ENCODE results near the gene TMBIM6.

The TMBIM6 gene

GRCh38 chr12:49793620-49794019 is 52.3 kb downstream of the TMBIM6 start:
- H3K36me3 ChIP-seq (replicated peaks): peaks cover 60% of the 10 kb centered on the region
- no peak for DNase-seq
- no peaks in the 10 kb centered on the region for H3K27me3 ChIP-seq (replicated peaks)
- H3K4me3 ChIP-seq (ENCODE audit: low read depth, low read length): no peak overlapping the region
- in situ Hi-C loops (cut with HindIII; ENCODE audit: low pct_ligation_motif_present, low sequenced_read_pairs): no loop called here
- no peak overlapping the region for H3K27ac ChIP-seq
- no peak for TF ChIP-seq CTCF (IDR thresholded peaks at IDR 0.05; ENCODE audit: low read depth, low read length, missing control alignments)

- no peaks in the 10 kb centered on the region for H3K27me3 ChIP-seq (replicated peaks)
- no peak for TF ChIP-seq CTCF (IDR thresholded peaks at IDR 0.05; ENCODE audit: low read depth, low read length, missing control alignments)
- no peak overlapping the region for H3K4me3 ChIP-seq (ENCODE audit: low read depth, low read length)
- in situ Hi-C loops (cut with HindIII; ENCODE audit: low pct_ligation_motif_present, low sequenced_read_pairs): no loop called here
- no peak for DNase-seq
- peaks cover 63% of the 10 kb centered on the region for H3K36me3 ChIP-seq (replicated peaks)
- H3K27ac ChIP-seq: no peak overlapping the region
These were observed 52.7 kb downstream of the TMBIM6 start for GRCh38 chr12:49794021-49794420.

GRCh38 chr12:49794811-49795653 is 53.7 kb downstream of the TMBIM6 start:
- TF ChIP-seq CTCF (IDR thresholded peaks at IDR 0.05; ENCODE audit: low read depth, low read length, missing control alignments): no peak
- Histone ChIP-seq H3K4me3 (ENCODE audit: low read depth, low read length) (no peak overlapping the region), H3K27me3 (replicated peaks) (no peaks in the 10 kb centered on the region), H3K27ac (no peak overlapping the region), H3K36me3 (replicated peaks) (peaks cover 66% of the 10 kb centered on the region)
- in situ Hi-C loops (cut with HindIII; ENCODE audit: low pct_ligation_motif_present, low sequenced_read_pairs): no loop called here
- DNase-seq: no peak

GRCh38 chr12:49795654-49796105 is 54.3 kb downstream of the TMBIM6 start:
- no peak for DNase-seq
- Histone ChIP-seq H3K36me3 (replicated peaks) (peaks cover 65% of the 10 kb centered on the region), H3K27ac (no peak overlapping the region), H3K27me3 (replicated peaks) (no peaks in the 10 kb centered on the region), H3K4me3 (ENCODE audit: low read depth, low read length) (no peak overlapping the region)
- TF ChIP-seq CTCF (IDR thresholded peaks at IDR 0.05; ENCODE audit: low read depth, low read length, missing control alignments): no peak
- in situ Hi-C loops (cut with HindIII; ENCODE audit: low pct_ligation_motif_present, low sequenced_read_pairs): no loop called here

GRCh38 chr12:49796155-49796554 is 54.8 kb downstream of the TMBIM6 start:
- H3K27ac ChIP-seq: no peak overlapping the region
- in situ Hi-C loops (cut with HindIII; ENCODE audit: low pct_ligation_motif_present, low sequenced_read_pairs): no loop called here
- H3K36me3 ChIP-seq (replicated peaks): peaks cover 66% of the 10 kb centered on the region
- no peak for TF ChIP-seq CTCF (IDR thresholded peaks at IDR 0.05; ENCODE audit: low read depth, low read length, missing control alignments)
- DNase-seq: no peak
- H3K27me3 ChIP-seq (replicated peaks): no peaks in the 10 kb centered on the region
- no peak overlapping the region for H3K4me3 ChIP-seq (ENCODE audit: low read depth, low read length)

Data from brain microvascular endothelial cell (primary cell).